ENCODE data around the gene MMP7.

DNA sequence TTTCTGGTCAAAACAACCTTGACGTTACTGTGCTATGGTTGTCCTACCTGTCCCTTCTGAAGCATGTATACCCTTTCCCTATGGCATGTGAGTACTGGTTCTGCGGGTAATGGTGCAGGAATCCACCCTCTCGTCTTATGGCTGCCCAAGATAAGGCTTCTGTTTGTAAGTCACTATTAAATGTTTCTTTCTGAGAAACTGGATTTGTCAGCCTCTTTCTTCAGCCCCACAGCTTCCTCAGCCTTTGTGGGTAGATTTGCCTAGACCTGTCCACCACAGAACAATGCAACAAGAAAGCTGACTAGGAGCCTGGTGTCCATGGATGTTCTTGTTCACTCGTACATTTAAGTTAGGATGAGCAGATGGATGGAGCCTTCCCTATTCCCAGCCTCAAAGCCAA is 14.4 kb downstream of the MMP7 start:
- TF ChIP-seq POLR2AphosphoS5 (IDR thresholded peaks at IDR 0.05; ENCODE audit: insufficient read depth, low read depth, low read length) (no peak), FOS (IDR thresholded peaks at IDR 0.05; ENCODE audit: borderline replicate concordance, insufficient read depth, low read length) (no peak)
